A673 (cell line): ENCODE results near the gene GDF9.

Experiments used
- CTCF ChIP-seq: fragments of 300-800, 200-600 bp; sonication (generic); conservative IDR thresholded peaks from 2 replicates; pipeline ENCODE4 v1.5.1; 2017; ENCODE audit warnings: low read depth, mild to moderate bottlenecking, antibody characterized with exemption, low read length, moderate library complexity, mixed read lengths
- EZH2 ChIP-seq: fragments of 200-600 bp; sonication (generic); IDR thresholded peaks from 2 replicates; pipeline ENCODE4 v1.6.1; 2017; ENCODE audit warnings: borderline replicate concordance, low read depth, mild to moderate bottlenecking, mixed read lengths, antibody characterized with exemption, low read length; ENCODE audit not compliant: poor library complexity, severe bottlenecking

DNA sequence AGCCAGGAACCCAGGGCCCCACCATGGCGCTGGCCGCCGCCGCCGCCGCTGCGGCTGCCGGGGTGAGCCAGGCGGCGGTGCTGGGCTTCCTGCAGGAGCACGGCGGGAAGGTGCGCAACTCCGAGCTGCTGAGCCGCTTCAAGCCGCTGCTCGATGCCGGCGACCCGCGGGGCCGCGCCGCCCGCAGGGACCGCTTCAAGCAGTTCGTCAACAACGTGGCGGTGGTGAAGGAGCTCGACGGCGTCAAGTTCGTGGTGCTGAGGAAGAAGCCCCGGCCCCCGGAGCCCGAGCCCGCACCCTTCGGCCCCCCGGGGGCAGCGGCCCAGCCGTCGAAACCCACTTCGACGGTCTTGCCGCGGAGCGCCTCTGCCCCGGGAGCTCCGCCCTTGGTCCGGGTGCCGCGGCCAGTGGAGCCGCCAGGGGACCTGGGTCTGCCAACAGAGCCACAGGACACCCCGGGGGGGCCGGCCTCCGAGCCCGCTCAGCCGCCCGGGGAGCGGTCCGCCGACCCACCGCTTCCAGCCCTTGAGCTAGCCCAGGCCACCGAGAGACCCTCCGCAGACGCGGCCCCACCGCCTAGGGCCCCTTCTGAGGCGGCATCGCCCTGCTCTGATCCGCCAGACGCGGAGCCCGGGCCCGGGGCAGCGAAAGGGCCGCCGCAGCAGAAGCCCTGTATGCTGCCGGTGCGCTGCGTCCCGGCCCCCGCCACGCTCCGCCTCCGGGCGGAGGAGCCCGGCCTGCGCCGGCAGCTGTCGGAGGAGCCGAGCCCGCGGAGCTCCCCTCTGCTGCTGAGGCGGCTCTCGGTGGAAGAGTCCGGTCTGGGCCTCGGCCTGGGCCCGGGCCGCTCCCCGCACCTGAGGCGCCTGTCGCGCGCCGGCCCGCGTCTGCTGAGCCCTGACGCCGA, 52.4 kb downstream of the GDF9 start:
- TF ChIP-seq CTCF (no peak), EZH2 (no peak)
